IPS-18a (cell line): Measurements from ENCODE around the gene FOXN1.

Experiments
- H3K27ac ChIP-seq: one replicate; pipeline ENCODE4 v1.5.1; 2013; ENCODE audit warnings: low read length
- H3K27me3 ChIP-seq: one replicate; pipeline ENCODE4 v1.6.1; 2013; ENCODE audit warnings: mild to moderate bottlenecking, low read length; ENCODE audit not compliant: control insufficient read depth, insufficient read depth
- H3K36me3 ChIP-seq: one replicate; pipeline ENCODE4 v1.6.1; 2013; ENCODE audit warnings: low read depth, low read length; ENCODE audit not compliant: control insufficient read depth
- H3K4me1 ChIP-seq: one replicate; pipeline ENCODE4 v1.6.1; 2013; ENCODE audit warnings: low read depth, low read length; ENCODE audit not compliant: control insufficient read depth
- H3K4me3 ChIP-seq: one replicate; pipeline ENCODE4 v1.5.1; 2013; ENCODE audit warnings: low read length
- H3K9ac ChIP-seq: one replicate; pipeline ENCODE4 v1.6.1; 2013; ENCODE audit warnings: mild to moderate bottlenecking, low read length, moderate library complexity
- H3K9me3 ChIP-seq: one replicate; pipeline ENCODE4 v1.6.1; 2013; ENCODE audit warnings: low read depth, low read length; ENCODE audit not compliant: control insufficient read depth

FOXN1 gene

GRCh38 chr17:28507567-28508203 lies 1.5 kb downstream of the FOXN1 start:
- Histone ChIP-seq H3K4me3 (no peak overlapping the region), H3K9me3 (no peaks in the 10 kb centered on the region), H3K27me3 (no peaks in the 10 kb centered on the region), H3K27ac (no peak overlapping the region), H3K4me1 (peaks cover 3% of the 10 kb centered on the region), H3K9ac (no peak overlapping the region), H3K36me3 (no peaks in the 10 kb centered on the region)

GRCh38 chr17:28508211-28508724 lies 2.1 kb downstream of the FOXN1 start:
- Histone ChIP-seq H3K4me3 (no peak overlapping the region), H3K9ac (no peak overlapping the region), H3K9me3 (no peaks in the 10 kb centered on the region), H3K36me3 (no peaks in the 10 kb centered on the region), H3K27me3 (no peaks in the 10 kb centered on the region), H3K27ac (no peak overlapping the region), H3K4me1 (peaks cover 3% of the 10 kb centered on the region)

GRCh38 chr17:28509789-28510188 lies 3.6 kb downstream of the FOXN1 start:
- Histone ChIP-seq H3K36me3 (no peaks in the 10 kb centered on the region), H3K27ac (no peak overlapping the region), H3K9ac (no peak overlapping the region), H3K4me3 (no peak overlapping the region), H3K9me3 (no peaks in the 10 kb centered on the region), H3K27me3 (no peaks in the 10 kb centered on the region), H3K4me1 (peaks cover 3% of the 10 kb centered on the region)

- Histone ChIP-seq H3K36me3 (no peaks in the 10 kb centered on the region), H3K4me1 (peaks cover 3% of the 10 kb centered on the region), H3K4me3 (no peak overlapping the region), H3K27ac (no peak overlapping the region), H3K9ac (no peak overlapping the region), H3K9me3 (no peaks in the 10 kb centered on the region), H3K27me3 (no peaks in the 10 kb centered on the region)
Measured at GRCh38 chr17:28511858-28512461, 5.8 kb downstream of the FOXN1 start.

- no peaks in the 10 kb centered on the region for H3K27me3 ChIP-seq
Measured at GRCh38 chr17:28513476-28513875, 7.3 kb downstream of the FOXN1 start.

GRCh38 chr17:28514561-28515002 lies 8.4 kb downstream of the FOXN1 start:
- H3K36me3 ChIP-seq, result no peaks in the 10 kb centered on the region
- H3K4me3 ChIP-seq, result no peak overlapping the region
- no peak overlapping the region for H3K27ac ChIP-seq
- no peaks in the 10 kb centered on the region for H3K27me3 ChIP-seq
- no peaks in the 10 kb centered on the region for H3K4me1 ChIP-seq
- H3K9ac ChIP-seq, result no peak overlapping the region
- H3K9me3 ChIP-seq, result no peaks in the 10 kb centered on the region

More at GRCh38 chr17:28513476-28513875, 7.3 kb downstream of the FOXN1 start:
- Histone ChIP-seq H3K4me3 (no peak overlapping the region), H3K4me1 (peaks cover 2% of the 10 kb centered on the region), H3K9me3 (no peaks in the 10 kb centered on the region), H3K9ac (no peak overlapping the region), H3K27ac (no peak overlapping the region), H3K36me3 (no peaks in the 10 kb centered on the region)

- Histone ChIP-seq H3K27me3 (no peaks in the 10 kb centered on the region), H3K9me3 (no peaks in the 10 kb centered on the region), H3K4me1 (no peaks in the 10 kb centered on the region), H3K27ac (no peak overlapping the region), H3K9ac (no peak overlapping the region), H3K36me3 (no peaks in the 10 kb centered on the region), H3K4me3 (no peak overlapping the region)
Measured at GRCh38 chr17:28515518-28515917, 9.4 kb downstream of the FOXN1 start.

- Histone ChIP-seq H3K27ac (no peak overlapping the region), H3K4me1 (no peaks in the 10 kb centered on the region), H3K27me3 (no peaks in the 10 kb centered on the region), H3K4me3 (no peak overlapping the region), H3K36me3 (no peaks in the 10 kb centered on the region), H3K9me3 (no peaks in the 10 kb centered on the region), H3K9ac (no peak overlapping the region)
Measured at GRCh38 chr17:28518132-28518531, 12.0 kb downstream of the FOXN1 start.

- Histone ChIP-seq H3K27ac (no peak overlapping the region), H3K27me3 (no peaks in the 10 kb centered on the region), H3K4me3 (no peak overlapping the region), H3K9me3 (no peaks in the 10 kb centered on the region), H3K4me1 (no peaks in the 10 kb centered on the region), H3K9ac (no peak overlapping the region), H3K36me3 (no peaks in the 10 kb centered on the region)
Measured at GRCh38 chr17:28518578-28518977, 12.4 kb downstream of the FOXN1 start.

- no peaks in the 10 kb centered on the region for H3K9me3 ChIP-seq
- no peak overlapping the region for H3K4me3 ChIP-seq
- no peaks in the 10 kb centered on the region for H3K4me1 ChIP-seq
- no peaks in the 10 kb centered on the region for H3K27me3 ChIP-seq
- H3K27ac ChIP-seq, result no peak overlapping the region
- no peaks in the 10 kb centered on the region for H3K36me3 ChIP-seq
- H3K9ac ChIP-seq, result no peak overlapping the region
Measured at GRCh38 chr17:28519236-28519635, 13.1 kb downstream of the FOXN1 start.

- no peaks in the 10 kb centered on the region for H3K9me3 ChIP-seq
- H3K9ac ChIP-seq, result no peak overlapping the region
- H3K27me3 ChIP-seq, result no peaks in the 10 kb centered on the region
Measured at GRCh38 chr17:28520687-28521086, 14.5 kb downstream of the FOXN1 start.

More at GRCh38 chr17:28520687-28521086, 14.5 kb downstream of the FOXN1 start:
- Histone ChIP-seq H3K4me3 (no peak overlapping the region), H3K36me3 (no peaks in the 10 kb centered on the region), H3K27ac (no peak overlapping the region), H3K4me1 (no peaks in the 10 kb centered on the region)
